H9 (cell line): ENCODE data around the gene KIFC3. TPM values are rescaled to one million over a fixed set of nuclear protein-coding genes. Genes with fewer than 3 reads are reported as not detected.

Source experiments
- DNase-seq: peaks from one replicate; pipeline ENCODE4 v3.0.0-alpha.2; 2017
- H2AFZ ChIP-seq: one replicate; pipeline ENCODE4 v1.6.1; 2013; ENCODE audit warnings: mild to moderate bottlenecking, low read length, control low read depth, moderate library complexity
- H2AK5ac ChIP-seq: 2 replicates; pipeline ENCODE4 v1.6.1; 2013; ENCODE audit warnings: low read length, control low read depth, mixed read lengths; ENCODE audit not compliant: insufficient read length
- H2BK120ac ChIP-seq: one replicate; pipeline ENCODE4 v1.6.1; 2013; ENCODE audit warnings: low read depth, mild to moderate bottlenecking, low read length, control low read depth, inconsistent platforms; ENCODE audit not compliant: poor library complexity, severe bottlenecking
- H2BK12ac ChIP-seq: 2 replicates; pipeline ENCODE4 v1.6.1; 2013; ENCODE audit warnings: low read length, control low read depth, mixed read lengths, low read depth; ENCODE audit not compliant: insufficient read length
- H2BK15ac ChIP-seq: 2 replicates; pipeline ENCODE4 v1.6.1; 2013; ENCODE audit warnings: low read depth, low read length, control low read depth
- H2BK20ac ChIP-seq: one replicate; pipeline ENCODE4 v1.6.1; 2013; ENCODE audit warnings: low read depth, mild to moderate bottlenecking, low read length, control low read depth, inconsistent platforms; ENCODE audit not compliant: poor library complexity, severe bottlenecking
- H2BK5ac ChIP-seq: 2 replicates; pipeline ENCODE4 v1.6.1; 2013; ENCODE audit warnings: low read length, control low read depth, mixed read lengths; ENCODE audit not compliant: insufficient read length
- H3K14ac ChIP-seq: 2 replicates; pipeline ENCODE4 v1.6.1; 2013; ENCODE audit warnings: low read length, control low read depth; ENCODE audit not compliant: insufficient read depth
- H3K18ac ChIP-seq: 2 replicates; pipeline ENCODE4 v1.6.1; 2013; ENCODE audit warnings: low read depth, mild to moderate bottlenecking, mixed read lengths, low read length, control low read depth; ENCODE audit not compliant: insufficient read length
- H3K23ac ChIP-seq: 2 replicates; pipeline ENCODE4 v1.6.1; 2013; ENCODE audit warnings: low read length, control low read depth, mixed read lengths, low read depth; ENCODE audit not compliant: insufficient read length
- H3K23me2 ChIP-seq: 2 replicates; pipeline ENCODE4 v1.6.1; 2013; ENCODE audit warnings: low read depth, mild to moderate bottlenecking, mixed read lengths, low read length, control low read depth; ENCODE audit not compliant: insufficient read length, poor library complexity, severe bottlenecking
- H3K27ac ChIP-seq: 2 replicates; pipeline ENCODE4 v1.5.1; 2013; ENCODE audit warnings: low read length, control low read depth, mixed read lengths, low read depth; ENCODE audit not compliant: insufficient read length
- H3K27me3 ChIP-seq: 2 replicates; pipeline ENCODE4 v1.6.1; 2013; ENCODE audit warnings: low read length, control low read depth, inconsistent platforms; ENCODE audit not compliant: insufficient read depth
- H3K4ac ChIP-seq: 2 replicates; pipeline ENCODE4 v1.6.1; 2013; ENCODE audit warnings: low read depth, mild to moderate bottlenecking, control low read depth, inconsistent platforms, low read length, moderate library complexity
- H3K4me1 ChIP-seq: 2 replicates; pipeline ENCODE4 v1.6.1; 2013; ENCODE audit warnings: low read length, control low read depth, inconsistent platforms; ENCODE audit not compliant: insufficient read depth
- H3K4me2 ChIP-seq: 2 replicates; pipeline ENCODE4 v1.6.1; 2013; ENCODE audit warnings: low read length, control low read depth, mixed read lengths; ENCODE audit not compliant: insufficient read length, insufficient read depth
- H3K56ac ChIP-seq: 2 replicates; pipeline ENCODE4 v1.6.1; 2013; ENCODE audit warnings: low read depth, mild to moderate bottlenecking, mixed read lengths, low read length, control low read depth; ENCODE audit not compliant: insufficient read length
- H3K79me1 ChIP-seq: 2 replicates; pipeline ENCODE4 v1.6.1; 2013; ENCODE audit warnings: low read depth, mild to moderate bottlenecking, moderate library complexity, low read length, control low read depth, inconsistent platforms; ENCODE audit not compliant: insufficient read depth, poor library complexity, severe bottlenecking
- H3K79me2 ChIP-seq: 2 replicates; pipeline ENCODE4 v1.6.1; 2013; ENCODE audit warnings: low read length, control low read depth, inconsistent platforms; ENCODE audit not compliant: insufficient read depth
- H3K9ac ChIP-seq: 2 replicates; pipeline ENCODE4 v1.6.1; 2013; ENCODE audit warnings: low read length, control low read depth, mixed read lengths; ENCODE audit not compliant: insufficient read length; ENCODE audit errors: extremely low read depth
- H3K9me3 ChIP-seq: one replicate; pipeline ENCODE4 v1.6.1; 2013; ENCODE audit warnings: low read depth, low read length, inconsistent platforms; ENCODE audit not compliant: control insufficient read depth
- H3T11ph ChIP-seq: one replicate; pipeline ENCODE4 v1.6.1; 2013; ENCODE audit warnings: mild to moderate bottlenecking, low read length, control low read depth, inconsistent platforms
- H4K20me1 ChIP-seq: one replicate; pipeline ENCODE4 v1.6.1; 2013; ENCODE audit not compliant: control insufficient read depth, insufficient read length, insufficient read depth
- H4K5ac ChIP-seq: 2 replicates; pipeline ENCODE4 v1.6.1; 2013; ENCODE audit warnings: low read depth, mild to moderate bottlenecking, mixed read lengths, low read length, control low read depth; ENCODE audit not compliant: insufficient read length
- H4K8ac ChIP-seq: replicated peaks from 2 replicates; pipeline ENCODE4 v1.6.1; 2013; ENCODE audit warnings: low read length, control low read depth, mixed read lengths, low read depth; ENCODE audit not compliant: insufficient read length
- H4K91ac ChIP-seq: 2 replicates; pipeline ENCODE4 v1.6.1; 2013; ENCODE audit warnings: low read depth, mild to moderate bottlenecking, moderate library complexity, mixed read lengths, low read length, control low read depth; ENCODE audit not compliant: insufficient read length
- H3K27ac Mint-ChIP-seq, 3 experiments: 2 replicates in 2 of 3; 3 replicates in 1 of 3; pipeline ENCODE4 v1.8.0; 2020 to 2021; ENCODE audit warnings: mixed read lengths in 3 of 3, mild to moderate bottlenecking in 1 of 3, moderate library complexity in 1 of 3
- H3K27me3 Mint-ChIP-seq: 2 replicates; pipeline ENCODE4 v1.8.0; 2021; ENCODE audit warnings: low read depth, mild to moderate bottlenecking, moderate library complexity, mixed read lengths
- H3K36me3 Mint-ChIP-seq, 3 experiments: 2 replicates in 2 of 3; 3 replicates in 1 of 3; pipeline ENCODE4 v1.8.0; 2020 to 2021; ENCODE audit warnings: low read depth in 3 of 3, mixed read lengths in 3 of 3; ENCODE audit not compliant: insufficient read depth in 1 of 3
- H3K4me1 Mint-ChIP-seq, 2 experiments: 2 replicates each; pipeline ENCODE4 v1.8.0; 2020; ENCODE audit warnings: mixed read lengths in 2 of 2
- H3K4me3 Mint-ChIP-seq, 2 experiments: 2 replicates in 1 of 2; 3 replicates in 1 of 2; pipeline ENCODE4 v1.8.0; 2020 to 2021; ENCODE audit warnings: mild to moderate bottlenecking in 2 of 2, mixed read lengths in 2 of 2, moderate library complexity in 1 of 2
- H3K9me3 Mint-ChIP-seq, 2 experiments: 2 replicates in 1 of 2; 3 replicates in 1 of 2; pipeline ENCODE4 v1.8.0; 2020; ENCODE audit warnings: mild to moderate bottlenecking in 2 of 2, mixed read lengths in 2 of 2, moderate library complexity in 1 of 2
- WGBS: extraction: QIAGEN DNeasy Blood & Tissue Kit; methylation state at CpG from one replicate; pipeline ENCODE4 v1.1.7; 2013; ENCODE audit warnings: missing lambda C conversion rate, low lambda C conversion rate, mixed read lengths; ENCODE audit not compliant: insufficient read length; ENCODE audit errors: extremely low coverage; 5-methylcytosine and 5-hydroxymethylcytosine counted together
- total RNA-seq: library from RNA; stranded (reverse); gene quantifications from 2 replicates; pipeline ENCODE4 v1.2.1, GENCODE V29; 2021
- TF ChIP-seq, protein P1 (sequence below): fragments of 200-600 bp; sonication (generic); conservative IDR thresholded peaks from 3 replicates; pipeline ENCODE4 v1.8.0; 2021; ENCODE audit warnings: antibody characterized with exemption, mild to moderate bottlenecking

The KIFC3 gene
- total RNA-seq, 1 experiment from 2014 or later = 5.0 TPM

GRCh38 chr16:57807252-57807967 lies 5.1 kb upstream of the KIFC3 start:
- H3K4me3 Mint-ChIP-seq = no peak overlapping the region
- Histone ChIP-seq H4K20me1 (no peaks in the 10 kb centered on the region), H2AK5ac (no peak overlapping the region), H3K9me3 (no peaks in the 10 kb centered on the region), H2BK20ac (no peak overlapping the region), H4K91ac (no peak overlapping the region), H3K27me3 (no peaks in the 10 kb centered on the region), H2BK12ac (no peak overlapping the region), H3K18ac (no peak overlapping the region), H4K8ac (no peak overlapping the region), H2BK15ac (no peak overlapping the region), H3K14ac (no peak overlapping the region), H3K27ac (no peak overlapping the region), H3K79me2 (no peaks in the 10 kb centered on the region), H3K4ac (no peak overlapping the region), H3K23ac (no peak overlapping the region), H3K9ac (no peak overlapping the region), H3K56ac (no peak overlapping the region), H3K79me1 (no peaks in the 10 kb centered on the region), H3T11ph (no peak overlapping the region), H2AFZ (no peak overlapping the region), H2BK120ac (no peak overlapping the region), H3K23me2 (peaks cover 4% of the 10 kb centered on the region), H3K4me2 (no peak overlapping the region), H3K4me1 (peaks cover 6% of the 10 kb centered on the region; the same call in 1 of the 2 replicates), H2BK5ac (no peak overlapping the region), H4K5ac (no peak overlapping the region)
- WGBS = no CpG with 5 or more reads among the region's 7 CpGs
- no peaks in the 10 kb centered on the region; a peak in 2 of 5 replicates for H3K9me3 Mint-ChIP-seq
- TF ChIP-seq, protein P1, sequence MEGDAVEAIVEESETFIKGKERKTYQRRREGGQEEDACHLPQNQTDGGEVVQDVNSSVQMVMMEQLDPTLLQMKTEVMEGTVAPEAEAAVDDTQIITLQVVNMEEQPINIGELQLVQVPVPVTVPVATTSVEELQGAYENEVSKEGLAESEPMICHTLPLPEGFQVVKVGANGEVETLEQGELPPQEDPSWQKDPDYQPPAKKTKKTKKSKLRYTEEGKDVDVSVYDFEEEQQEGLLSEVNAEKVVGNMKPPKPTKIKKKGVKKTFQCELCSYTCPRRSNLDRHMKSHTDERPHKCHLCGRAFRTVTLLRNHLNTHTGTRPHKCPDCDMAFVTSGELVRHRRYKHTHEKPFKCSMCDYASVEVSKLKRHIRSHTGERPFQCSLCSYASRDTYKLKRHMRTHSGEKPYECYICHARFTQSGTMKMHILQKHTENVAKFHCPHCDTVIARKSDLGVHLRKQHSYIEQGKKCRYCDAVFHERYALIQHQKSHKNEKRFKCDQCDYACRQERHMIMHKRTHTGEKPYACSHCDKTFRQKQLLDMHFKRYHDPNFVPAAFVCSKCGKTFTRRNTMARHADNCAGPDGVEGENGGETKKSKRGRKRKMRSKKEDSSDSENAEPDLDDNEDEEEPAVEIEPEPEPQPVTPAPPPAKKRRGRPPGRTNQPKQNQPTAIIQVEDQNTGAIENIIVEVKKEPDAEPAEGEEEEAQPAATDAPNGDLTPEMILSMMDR = no peak
- no peaks in the 10 kb centered on the region for H3K36me3 Mint-ChIP-seq
- no peak overlapping the region for H3K27ac Mint-ChIP-seq
- H3K4me1 Mint-ChIP-seq = peaks cover 41 to 45% of the 10 kb centered on the region in 2 experiments
- H3K27me3 Mint-ChIP-seq = peaks cover 13% of the 10 kb centered on the region
- DNase-seq = no peak
